Nephron (organoid): ENCODE results near the gene MLKL.

Source experiments
- H3K27ac Mint-ChIP-seq, 3 experiments: 2 replicates each; pipeline ENCODE4 v1.8.0; 2020; ENCODE audit warnings: mixed read lengths in 3 of 3, mild to moderate bottlenecking in 2 of 3, moderate library complexity in 1 of 3
- H3K27me3 Mint-ChIP-seq: 2 replicates; pipeline ENCODE4 v1.8.0; 2021; ENCODE audit warnings: low read depth, mild to moderate bottlenecking, moderate library complexity, mixed read lengths
- H3K36me3 Mint-ChIP-seq: 2 replicates; pipeline ENCODE4 v1.8.0; 2020; ENCODE audit warnings: low read depth, mixed read lengths
- H3K4me1 Mint-ChIP-seq: 2 replicates; pipeline ENCODE4 v1.8.0; 2020; ENCODE audit warnings: mixed read lengths
- H3K4me3 Mint-ChIP-seq, 3 experiments: 2 replicates each; pipeline ENCODE4 v1.8.0; 2020; ENCODE audit warnings: mild to moderate bottlenecking in 3 of 3, mixed read lengths in 3 of 3, moderate library complexity in 2 of 3
- H3K9me3 Mint-ChIP-seq: 2 replicates; pipeline ENCODE4 v1.8.0; 2020; ENCODE audit warnings: mixed read lengths
- CTCF ChIP-seq, 3 experiments: fragments of 200-600 bp; sonication (generic); IDR thresholded peaks; one replicate each; pipeline ENCODE4 v1.5.0; 2021; ENCODE audit warnings: antibody characterized with exemption in 3 of 3; ENCODE audit not compliant: unreplicated experiment in 3 of 3

Gene MLKL

GRCh38 chr16:74625500-74626350 lies 74.9 kb downstream of the MLKL start:
- Mint-ChIP-seq H3K4me3 (no peak overlapping the region), H3K9me3 (no peaks in the 10 kb centered on the region), H3K27me3 (no peaks in the 10 kb centered on the region), H3K4me1 (peaks cover 18% of the 10 kb centered on the region), H3K27ac (peak overlapping the region; percentile 73 to 89 (median 86)), H3K36me3 (peaks cover 80% of the 10 kb centered on the region)
- no peak for TF ChIP-seq CTCF (IDR thresholded peaks at IDR 0.05; ENCODE audit: unreplicated experiment in 3 of 3)

- Mint-ChIP-seq H3K4me1 (peaks cover 18% of the 10 kb centered on the region), H3K27me3 (no peaks in the 10 kb centered on the region), H3K27ac (peak overlapping the region in 1 of 3 experiments; percentile 26), H3K9me3 (no peaks in the 10 kb centered on the region), H3K36me3 (peaks cover 65% of the 10 kb centered on the region), H3K4me3 (no peak overlapping the region)
- no peak for TF ChIP-seq CTCF (IDR thresholded peaks at IDR 0.05; ENCODE audit: unreplicated experiment in 3 of 3)
These were observed 76.8 kb downstream of the MLKL start for GRCh38 chr16:74623839-74624235.

GRCh38 chr16:74623214-74623838 lies 77.3 kb downstream of the MLKL start:
- peaks cover 18% of the 10 kb centered on the region for H3K4me1 Mint-ChIP-seq
- H3K36me3 Mint-ChIP-seq, result peaks cover 62% of the 10 kb centered on the region
- TF ChIP-seq CTCF (IDR thresholded peaks at IDR 0.05; ENCODE audit: unreplicated experiment in 3 of 3), result peak; percentile 54 to 71 (median 55)
- H3K27me3 Mint-ChIP-seq, result no peaks in the 10 kb centered on the region
- H3K27ac Mint-ChIP-seq, result peak overlapping the region; percentile 2 to 69 (median 59)
- no peaks in the 10 kb centered on the region for H3K9me3 Mint-ChIP-seq
- no peak overlapping the region for H3K4me3 Mint-ChIP-seq

GRCh38 chr16:74622005-74622404 lies 78.7 kb downstream of the MLKL start:
- TF ChIP-seq CTCF (IDR thresholded peaks at IDR 0.05; ENCODE audit: unreplicated experiment in 3 of 3), result no peak
- peaks cover 58% of the 10 kb centered on the region for H3K36me3 Mint-ChIP-seq
- no peaks in the 10 kb centered on the region for H3K27me3 Mint-ChIP-seq
- no peaks in the 10 kb centered on the region for H3K9me3 Mint-ChIP-seq
- H3K4me1 Mint-ChIP-seq, result peaks cover 11% of the 10 kb centered on the region
- no peak overlapping the region for H3K4me3 Mint-ChIP-seq
- no peak overlapping the region for H3K27ac Mint-ChIP-seq
